Omental fat pad (tissue), 4 donors: Measurements from ENCODE around the gene UBA7. TPM values are rescaled to one million over a fixed set of nuclear protein-coding genes. Genes with fewer than 3 reads are reported as not detected.

Experiments
- ATAC-seq: fragments of 150-250 bp; one replicate; pipeline ENCODE4 v1.9.1; 2016; ENCODE audit warnings: mild to moderate bottlenecking, moderate library complexity; ENCODE audit not compliant: low FRiP score
- DNase-seq: peaks from one replicate; pipeline ENCODE4 v3.0.0-alpha.2; 2019; ENCODE audit warnings: low spot score
- total RNA-seq, 4 donors: library from RNA; depleted of rRNA; stranded (reverse); fragments of >200 nt; gene quantifications; one replicate each; pipeline ENCODE4 v1.1.0, GENCODE V29; 2016
- TF ChIP-seq, protein P1 (sequence below), 3 donors: fragments of 450-650 bp; IDR thresholded peaks; one replicate each; pipeline ENCODE4 v1.5.1; 2016 to 2017; ENCODE audit warnings: antibody characterized with exemption in 3 of 3, mild to moderate bottlenecking in 3 of 3, moderate library complexity in 2 of 3

The UBA7 gene
- total RNA-seq, 4 donors from 2014 or later, result 33.6 to 85.4 (median 38.1) TPM

DNA sequence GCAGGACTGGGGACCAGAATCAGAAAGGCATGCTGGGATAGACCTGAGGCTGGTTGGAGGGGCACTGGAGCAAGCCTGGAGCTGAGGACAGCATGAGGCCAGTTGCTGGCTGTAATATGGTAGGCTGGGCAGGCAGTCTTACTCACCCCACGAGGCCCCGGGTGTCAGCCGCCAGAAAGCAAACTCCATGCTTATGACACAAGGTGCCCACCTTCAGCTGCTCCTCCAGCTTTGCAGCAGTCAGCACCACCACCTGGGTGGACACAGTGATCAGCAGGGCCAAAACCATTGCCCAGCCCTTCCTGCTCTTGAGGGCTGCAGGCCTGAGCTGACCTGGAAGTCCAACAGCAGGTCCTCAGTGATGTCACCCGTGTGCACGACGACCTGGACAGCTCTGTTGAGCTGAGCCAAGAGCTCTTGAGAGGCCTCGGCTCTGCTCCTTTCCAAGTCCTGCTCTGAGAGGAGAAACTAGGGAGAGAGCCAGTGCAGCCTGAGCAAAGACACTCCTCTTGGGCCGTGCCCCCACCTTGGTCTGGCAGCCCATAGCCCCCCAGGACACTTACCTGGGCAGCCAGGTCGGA lies 747 bp downstream of the UBA7 start:
- ATAC-seq, result no peak
- TF ChIP-seq, protein P1, sequence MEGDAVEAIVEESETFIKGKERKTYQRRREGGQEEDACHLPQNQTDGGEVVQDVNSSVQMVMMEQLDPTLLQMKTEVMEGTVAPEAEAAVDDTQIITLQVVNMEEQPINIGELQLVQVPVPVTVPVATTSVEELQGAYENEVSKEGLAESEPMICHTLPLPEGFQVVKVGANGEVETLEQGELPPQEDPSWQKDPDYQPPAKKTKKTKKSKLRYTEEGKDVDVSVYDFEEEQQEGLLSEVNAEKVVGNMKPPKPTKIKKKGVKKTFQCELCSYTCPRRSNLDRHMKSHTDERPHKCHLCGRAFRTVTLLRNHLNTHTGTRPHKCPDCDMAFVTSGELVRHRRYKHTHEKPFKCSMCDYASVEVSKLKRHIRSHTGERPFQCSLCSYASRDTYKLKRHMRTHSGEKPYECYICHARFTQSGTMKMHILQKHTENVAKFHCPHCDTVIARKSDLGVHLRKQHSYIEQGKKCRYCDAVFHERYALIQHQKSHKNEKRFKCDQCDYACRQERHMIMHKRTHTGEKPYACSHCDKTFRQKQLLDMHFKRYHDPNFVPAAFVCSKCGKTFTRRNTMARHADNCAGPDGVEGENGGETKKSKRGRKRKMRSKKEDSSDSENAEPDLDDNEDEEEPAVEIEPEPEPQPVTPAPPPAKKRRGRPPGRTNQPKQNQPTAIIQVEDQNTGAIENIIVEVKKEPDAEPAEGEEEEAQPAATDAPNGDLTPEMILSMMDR (IDR thresholded peaks at IDR 0.05), result no peak
- no peak for DNase-seq

DNA sequence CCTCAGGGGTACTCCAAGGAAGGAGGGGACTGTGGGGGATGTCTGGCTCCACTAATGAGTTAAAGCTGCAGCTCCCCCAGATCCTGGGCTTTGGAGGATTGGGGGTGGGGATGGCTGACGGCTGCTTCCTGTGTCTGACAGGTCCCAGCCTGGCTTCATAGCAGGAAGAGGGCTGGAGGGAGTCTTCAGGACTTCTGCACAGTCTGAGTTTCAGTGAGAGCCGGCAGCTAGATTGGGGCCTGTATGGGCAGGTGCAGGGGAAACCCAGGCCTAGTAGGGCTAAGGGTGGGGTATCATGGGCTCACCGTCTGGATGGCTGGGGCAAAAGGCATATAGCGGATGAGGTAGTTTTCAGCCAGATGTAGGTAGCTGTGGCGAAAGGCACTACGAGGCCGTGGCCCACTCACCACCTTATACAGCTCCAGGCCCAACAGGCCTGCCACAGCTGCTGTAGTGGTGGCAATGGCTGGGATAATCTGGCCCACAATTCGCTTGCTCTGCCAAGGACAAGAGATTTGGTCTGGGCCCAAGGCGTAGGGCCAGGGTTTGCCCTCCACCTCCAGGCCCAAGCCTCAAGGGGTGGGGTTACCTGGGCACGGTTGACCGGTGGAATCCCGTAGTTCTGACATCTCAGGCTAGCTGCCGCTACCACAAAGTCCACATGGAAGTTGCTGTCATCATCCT lies 6.2 kb downstream of the UBA7 start:
- ATAC-seq (no peak), DNase-seq (no peak)
- TF ChIP-seq, protein P1 (IDR thresholded peaks at IDR 0.05), result no peak

DNA sequence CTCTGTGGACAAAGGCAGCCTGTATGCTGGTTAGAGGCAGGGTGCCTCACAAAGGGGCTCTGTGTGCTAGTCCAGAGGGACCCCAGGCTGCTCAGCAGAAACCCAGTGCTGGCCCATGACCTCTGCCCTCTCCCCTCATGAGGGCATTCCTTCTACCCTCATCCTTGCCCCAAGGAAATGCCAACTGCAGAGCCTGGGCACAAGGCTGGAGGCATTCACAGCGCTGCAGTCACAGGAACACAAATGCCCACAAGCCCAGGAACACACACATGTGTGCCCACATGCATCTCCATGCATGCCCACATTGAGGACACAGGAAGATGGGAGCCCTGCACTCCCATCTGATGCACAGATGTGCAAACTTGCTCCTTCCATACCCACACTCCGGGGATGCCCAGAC lies 6.9 kb downstream of the UBA7 start:
- TF ChIP-seq, protein P1 (IDR thresholded peaks at IDR 0.05), result no peak
- DNase-seq (no peak), ATAC-seq (no peak)

DNA sequence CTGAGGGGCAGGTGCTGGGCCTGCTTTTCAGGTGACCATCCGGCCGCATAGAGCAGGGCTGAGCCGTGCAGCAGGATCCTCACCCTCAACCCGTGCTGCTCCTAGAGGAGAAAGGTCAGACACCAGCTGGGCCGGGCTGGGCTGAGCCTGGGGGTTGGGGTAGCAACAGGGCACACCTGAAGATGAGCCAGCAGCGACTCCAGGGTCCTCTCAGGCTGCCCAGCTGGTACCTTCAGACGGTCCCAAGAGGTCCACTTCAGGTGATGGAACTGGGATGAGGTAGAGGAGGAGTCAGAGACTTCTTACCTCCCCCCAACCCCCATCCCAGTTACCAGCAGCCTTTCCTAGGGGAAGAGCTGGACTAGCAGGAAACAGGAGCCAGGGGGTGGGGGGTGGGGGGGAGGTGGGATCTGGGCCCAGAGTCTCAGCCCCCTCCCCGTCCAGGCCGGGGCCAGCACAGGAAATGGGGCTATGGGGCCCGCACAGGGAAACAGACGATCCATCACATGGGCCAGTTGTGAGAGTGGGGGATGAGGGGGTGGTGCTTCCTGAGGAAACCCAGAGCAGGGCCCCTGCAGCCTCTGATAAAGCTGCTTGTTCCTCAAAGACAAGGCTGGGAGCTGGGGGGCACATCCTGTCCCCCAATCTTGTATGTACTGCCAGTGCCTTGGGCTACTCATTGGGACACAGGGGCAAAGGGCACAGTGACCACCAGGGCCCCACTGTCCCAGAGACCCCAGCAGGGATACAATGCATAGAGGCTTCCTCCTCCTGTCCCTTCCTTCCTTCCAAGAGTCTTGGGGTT lies 7.7 kb downstream of the UBA7 start:
- no peak for ATAC-seq

DNA sequence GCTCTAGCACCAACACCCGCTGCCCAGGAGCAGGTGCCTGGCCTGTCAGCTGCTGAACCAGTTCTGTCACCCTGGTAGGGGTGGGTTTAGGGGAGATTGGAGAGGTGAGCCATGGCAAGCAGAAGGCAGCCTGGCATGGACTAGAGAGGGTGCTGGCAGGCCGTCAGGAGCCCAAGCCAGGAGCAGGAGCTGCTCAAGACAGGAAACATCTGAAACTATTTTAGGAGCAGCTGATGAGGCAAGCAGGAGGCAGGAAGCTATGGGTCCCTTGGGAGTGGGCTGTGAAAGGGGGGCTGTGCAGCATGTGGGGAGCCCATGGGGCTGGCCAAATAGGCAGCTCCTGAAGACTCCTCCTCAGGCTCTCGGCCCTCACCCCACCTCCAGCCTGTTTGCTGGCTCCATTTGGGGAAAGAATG lies 8.4 kb downstream of the UBA7 start:
- ATAC-seq, result no peak
- no peak for DNase-seq
- TF ChIP-seq, protein P1 (IDR thresholded peaks at IDR 0.05), result no peak

More for the DNA sequence above, 7.7 kb downstream of the UBA7 start:
- TF ChIP-seq, protein P1 (IDR thresholded peaks at IDR 0.05), result no peak
- DNase-seq, result no peak

DNA sequence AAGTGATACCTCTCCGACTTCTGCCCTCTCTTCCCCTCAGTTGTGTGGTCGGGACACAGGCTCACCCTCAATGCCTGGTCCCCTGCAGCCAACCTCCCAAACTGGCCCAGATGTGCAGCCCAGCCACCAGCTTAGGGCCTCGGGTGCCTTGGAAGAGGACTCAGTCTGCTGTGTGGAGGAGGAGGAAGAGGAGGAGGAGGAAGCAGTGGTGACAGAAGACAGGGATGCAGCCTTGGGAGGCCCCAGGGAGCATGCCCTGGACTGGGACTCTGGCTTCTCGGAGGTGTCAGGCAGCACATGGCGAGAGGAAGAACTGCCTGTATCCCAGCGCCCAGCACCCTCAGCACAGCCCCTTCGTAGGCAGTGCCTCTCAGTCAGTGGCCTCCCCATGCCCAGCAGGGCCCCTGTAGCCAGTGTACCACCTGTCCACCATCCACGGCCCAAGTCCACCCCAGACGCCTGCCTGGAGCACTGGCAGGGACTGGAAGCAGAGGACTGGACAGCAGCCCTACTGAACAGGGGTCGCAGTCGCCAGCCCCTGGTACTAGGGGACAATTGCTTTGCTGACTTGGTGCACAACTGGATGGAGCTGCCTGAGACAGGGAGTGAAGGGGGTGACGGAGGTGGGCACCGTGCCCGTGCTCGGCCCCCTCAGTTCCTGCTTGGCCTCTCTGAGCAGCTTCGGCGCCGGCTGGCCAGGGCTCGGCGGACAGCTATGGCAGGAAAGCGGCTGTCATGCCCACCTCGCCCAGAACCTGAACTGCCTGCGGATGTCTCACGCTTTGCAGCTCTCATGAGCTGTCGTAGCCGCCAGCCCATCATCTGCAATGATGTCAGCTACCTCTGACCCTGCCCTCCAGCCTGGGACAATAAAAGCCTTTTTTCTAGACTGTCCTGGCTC lies 9.4 kb downstream of the UBA7 start:
- TF ChIP-seq, protein P1 (IDR thresholded peaks at IDR 0.05), result no peak
- no peak for ATAC-seq
- no peak for DNase-seq
